PFSK-1 (cell line): ENCODE data around the gene PRRT2.

ENCODE experiments used
- FOXP2 ChIP-seq: optimal IDR thresholded peaks from 2 replicates; pipeline ENCODE3; 2011; ENCODE audit warnings: borderline replicate concordance, control low read depth, inconsistent platforms; ENCODE audit not compliant: insufficient read depth; ENCODE audit errors: extremely low read length, extremely low read depth
- POLR2AphosphoS5 ChIP-seq: IDR thresholded peaks from 2 replicates; pipeline ENCODE4 v1.6.1; 2012; ENCODE audit warnings: low read depth, mild to moderate bottlenecking, control low read depth, low read length, moderate library complexity
- REST ChIP-seq, 2 experiments: IDR thresholded peaks; 2 replicates each; pipeline versions ENCODE4 v1.6.1 to v1.8.0; 2011 to 2012; ENCODE audit warnings: low read depth in 2 of 2, low read length in 2 of 2, control low read depth in 1 of 2, inconsistent platforms in 1 of 2, mild to moderate bottlenecking in 1 of 2, moderate library complexity in 1 of 2; ENCODE audit not compliant: insufficient read depth in 1 of 2
- SIN3A ChIP-seq: IDR thresholded peaks from 2 replicates; pipeline ENCODE4 v1.6.1; 2012; ENCODE audit warnings: mild to moderate bottlenecking, low read length, moderate library complexity, borderline replicate concordance; ENCODE audit not compliant: insufficient read depth
- TAF1 ChIP-seq: IDR thresholded peaks from 2 replicates; pipeline ENCODE4 v1.6.1; 2012; ENCODE audit warnings: low read length, control low read depth, borderline replicate concordance; ENCODE audit not compliant: insufficient read depth

GRCh38 chr16:29858149-29858849, 46.3 kb downstream of the PRRT2 start:
- TF ChIP-seq REST (IDR thresholded peaks at IDR 0.05; ENCODE audit: insufficient read depth in 1 of 2, low read depth in 2 of 2, low read length in 2 of 2) (no peak), TAF1 (no peak), POLR2AphosphoS5 (no peak), SIN3A (no peak), FOXP2 (no peak)
